ENCODE measurements around the gene LARGE1.
A peak's percentile ranks its signal among the peaks of the same experiment; 100 is the strongest.

The LARGE1 gene

DNA sequence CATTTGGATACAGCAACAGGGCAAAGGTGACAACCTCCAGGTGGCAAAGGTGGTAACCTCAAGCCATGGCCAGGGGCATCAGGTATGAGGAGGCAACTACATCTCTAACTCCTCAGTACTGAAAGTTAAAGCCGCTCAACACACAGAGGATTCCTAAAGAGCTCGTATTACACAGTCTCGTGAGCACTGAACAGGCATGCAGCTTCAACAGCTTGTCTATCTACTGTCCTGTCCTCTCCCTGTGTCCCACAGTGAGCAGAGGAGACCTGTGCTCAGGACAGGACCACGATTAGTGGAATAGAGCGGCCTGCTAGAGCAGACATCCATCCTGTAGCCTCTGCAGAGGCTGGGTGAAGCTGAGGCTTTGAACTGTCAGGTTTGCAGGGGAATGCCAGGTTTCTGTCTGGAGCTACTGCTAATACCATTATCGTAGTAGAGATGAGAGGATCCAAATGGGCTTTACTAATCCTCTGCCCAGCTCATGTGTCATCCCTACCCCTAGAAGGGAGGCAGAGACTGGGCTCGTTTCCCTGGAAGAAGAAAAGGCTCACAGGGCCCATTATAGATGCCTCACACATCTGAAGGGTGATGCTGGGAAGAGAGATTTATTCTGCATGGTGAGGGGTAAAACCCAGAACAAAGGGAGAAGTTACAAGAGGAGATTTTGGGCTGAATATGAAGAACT, 415.2 kb downstream of the LARGE1 start:
- POLR2A ChIA-PET: no interaction called here
- H3K9me3 ChIP-seq (ENCODE audit: control extremely low read depth in 1 of 5, control insufficient read depth in 4 of 5, insufficient read depth in 2 of 5, low read depth in 1 of 5, low read length in 4 of 5): no peaks in the 10 kb centered on the region
- H3K4me3 ChIP-seq (ENCODE audit: control insufficient read depth in 1 of 7, extremely low read depth in 1 of 7, insufficient read depth in 4 of 7, low read depth in 2 of 7, low read length in 6 of 7): no peak overlapping the region
- no peak overlapping the region for H3K27ac ChIP-seq (ENCODE audit: insufficient read depth in 1 of 2, low read depth in 1 of 2, low read length in 2 of 2, poor library complexity in 1 of 2, severe bottlenecking in 2 of 2)
- CTCF ChIA-PET: interaction anchor here (1.0 kb wide), 1 partner anchor 10 kb away, joined by 3 read pairs; no protein-coding TSS in a partner anchor
- no peaks in the 10 kb centered on the region for H3K4me1 ChIP-seq (ENCODE audit: control extremely low read depth in 1 of 4, control insufficient read depth in 4 of 4, insufficient read depth in 4 of 4, low read length in 3 of 4)
- DNase-seq: no peak
- no peaks in the 10 kb centered on the region for H3K27me3 ChIP-seq (replicated peaks in 2 of 5; ENCODE audit: control insufficient read depth in 4 of 5, insufficient read depth in 5 of 5, low read length in 4 of 5)
- 97% methylated on average over 6 of the region's 7 CpGs for WGBS (ENCODE audit: insufficient coverage)
- H3K36me3 ChIP-seq (ENCODE audit: control insufficient read depth in 4 of 4, insufficient read depth in 4 of 4, low read length in 3 of 4): no peaks in the 10 kb centered on the region

- ChIA-PET POLR2A (no interaction called here), CTCF (no interaction called here)
- WGBS (ENCODE audit: insufficient coverage): 100% methylated on average over 5 of the region's 5 CpGs
- H3K4me1 ChIP-seq (ENCODE audit: control extremely low read depth in 1 of 4, control insufficient read depth in 4 of 4, insufficient read depth in 4 of 4, low read length in 3 of 4): peaks cover 0 to 11% (median 3%) of the 10 kb centered on the region in 4 experiments
- no peak for DNase-seq
- H3K36me3 ChIP-seq (ENCODE audit: control insufficient read depth in 4 of 4, insufficient read depth in 4 of 4, low read length in 3 of 4): no peaks in the 10 kb centered on the region
- H3K27ac ChIP-seq (ENCODE audit: insufficient read depth in 1 of 2, low read depth in 1 of 2, low read length in 2 of 2, poor library complexity in 1 of 2, severe bottlenecking in 2 of 2): no peak overlapping the region
- no peak overlapping the region for H3K4me3 ChIP-seq (ENCODE audit: control insufficient read depth in 1 of 7, extremely low read depth in 1 of 7, insufficient read depth in 4 of 7, low read depth in 2 of 7, low read length in 6 of 7)
- no peaks in the 10 kb centered on the region for H3K9me3 ChIP-seq (ENCODE audit: control extremely low read depth in 1 of 5, control insufficient read depth in 4 of 5, insufficient read depth in 2 of 5, low read depth in 1 of 5, low read length in 4 of 5)
- H3K27me3 ChIP-seq (replicated peaks in 2 of 5; ENCODE audit: control insufficient read depth in 4 of 5, insufficient read depth in 5 of 5, low read length in 4 of 5): no peaks in the 10 kb centered on the region
Measured at GRCh38 chr22:33496112-33496511, 424.2 kb downstream of the LARGE1 start.

DNA sequence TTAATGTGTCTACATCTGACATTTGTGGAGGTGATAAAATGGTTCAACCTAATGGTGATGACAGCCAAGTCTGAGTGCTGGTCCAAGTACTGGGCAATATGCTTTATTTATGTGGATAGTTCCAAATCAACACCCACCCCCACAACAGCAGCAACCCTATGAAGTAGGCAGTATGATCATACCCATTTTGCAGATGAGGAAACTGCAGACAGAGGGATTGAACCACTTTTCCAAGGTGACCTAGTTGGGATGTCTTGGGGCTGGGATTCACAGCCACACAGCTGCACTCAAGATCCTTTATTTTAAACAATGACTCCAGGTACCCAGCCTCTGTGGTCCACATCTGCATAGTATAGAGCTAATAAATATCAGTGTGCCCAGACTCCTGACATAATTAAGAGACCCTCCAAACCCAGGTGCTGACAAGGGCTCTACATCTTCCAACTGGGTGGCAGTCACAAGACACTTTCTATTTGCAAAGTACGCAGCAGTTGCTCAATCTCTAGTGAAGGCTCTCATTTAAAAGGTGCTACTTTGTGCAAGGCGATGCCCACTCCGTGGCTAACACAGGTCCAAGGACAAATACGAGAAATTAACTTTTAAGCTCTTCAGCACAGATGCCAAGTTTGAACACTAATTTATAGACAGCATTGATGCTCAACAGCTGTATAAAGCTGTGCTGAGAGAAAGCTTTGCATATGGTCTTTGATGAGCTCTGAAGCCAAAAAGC, 426.6 kb downstream of the LARGE1 start:
- POLR2A ChIA-PET: no interaction called here
- Histone ChIP-seq H3K36me3 (ENCODE audit: control insufficient read depth in 4 of 4, insufficient read depth in 4 of 4, low read length in 3 of 4) (no peaks in the 10 kb centered on the region), H3K27ac (ENCODE audit: insufficient read depth in 1 of 2, low read depth in 1 of 2, low read length in 2 of 2, poor library complexity in 1 of 2, severe bottlenecking in 2 of 2) (no peak overlapping the region), H3K9me3 (ENCODE audit: control extremely low read depth in 1 of 5, control insufficient read depth in 4 of 5, insufficient read depth in 2 of 5, low read depth in 1 of 5, low read length in 4 of 5) (peaks cover 0 to 3% (median 0%) of the 10 kb centered on the region in 5 experiments), H3K4me3 (ENCODE audit: control insufficient read depth in 1 of 7, extremely low read depth in 1 of 7, insufficient read depth in 4 of 7, low read depth in 2 of 7, low read length in 6 of 7) (no peak overlapping the region), H3K27me3 (replicated peaks in 2 of 5; ENCODE audit: control insufficient read depth in 4 of 5, insufficient read depth in 5 of 5, low read length in 4 of 5) (no peaks in the 10 kb centered on the region), H3K4me1 (ENCODE audit: control extremely low read depth in 1 of 4, control insufficient read depth in 4 of 4, insufficient read depth in 4 of 4, low read length in 3 of 4) (peaks cover 0 to 11% (median 3%) of the 10 kb centered on the region in 4 experiments)
- CTCF ChIA-PET: interaction anchor here (1.0 kb wide), 1 partner anchor 26 kb away, joined by 3 read pairs; no protein-coding TSS in a partner anchor
- no peak for DNase-seq
- 91% methylated on average over 4 of the region's 4 CpGs for WGBS (ENCODE audit: insufficient coverage)

GRCh38 chr22:33492210-33492651, 428.0 kb downstream of the LARGE1 start:
- no peaks in the 10 kb centered on the region for H3K27me3 ChIP-seq (replicated peaks in 2 of 5; ENCODE audit: control insufficient read depth in 4 of 5, insufficient read depth in 5 of 5, low read length in 4 of 5)
- WGBS (ENCODE audit: insufficient coverage): 22% methylated on average over 4 of the region's 4 CpGs
- peak overlapping the region in 2 of 7 experiments; percentile 44 to 62 for H3K4me3 ChIP-seq (ENCODE audit: control insufficient read depth in 1 of 7, extremely low read depth in 1 of 7, insufficient read depth in 4 of 7, low read depth in 2 of 7, low read length in 6 of 7)
- H3K27ac ChIP-seq (ENCODE audit: insufficient read depth in 1 of 2, low read depth in 1 of 2, low read length in 2 of 2, poor library complexity in 1 of 2, severe bottlenecking in 2 of 2): peak overlapping the region in 1 of 2 experiments; percentile 19
- POLR2A ChIA-PET: no interaction called here
- CTCF ChIA-PET: no interaction called here
- H3K9me3 ChIP-seq (ENCODE audit: control extremely low read depth in 1 of 5, control insufficient read depth in 4 of 5, insufficient read depth in 2 of 5, low read depth in 1 of 5, low read length in 4 of 5): peaks cover 0 to 3% (median 0%) of the 10 kb centered on the region in 5 experiments
- peaks cover 0 to 11% (median 3%) of the 10 kb centered on the region in 4 experiments for H3K4me1 ChIP-seq (ENCODE audit: control extremely low read depth in 1 of 4, control insufficient read depth in 4 of 4, insufficient read depth in 4 of 4, low read length in 3 of 4)
- DNase-seq: peak; percentile 5 to 48 (median 33)
- no peaks in the 10 kb centered on the region for H3K36me3 ChIP-seq (ENCODE audit: control insufficient read depth in 4 of 4, insufficient read depth in 4 of 4, low read length in 3 of 4)

- no peak overlapping the region for H3K27ac ChIP-seq (ENCODE audit: insufficient read depth in 1 of 2, low read depth in 1 of 2, low read length in 2 of 2, poor library complexity in 1 of 2, severe bottlenecking in 2 of 2)
- H3K4me3 ChIP-seq (ENCODE audit: control insufficient read depth in 1 of 7, extremely low read depth in 1 of 7, insufficient read depth in 4 of 7, low read depth in 2 of 7, low read length in 6 of 7): no peak overlapping the region
- peaks cover 0 to 3% (median 1%) of the 10 kb centered on the region in 4 experiments for H3K4me1 ChIP-seq (ENCODE audit: control extremely low read depth in 1 of 4, control insufficient read depth in 4 of 4, insufficient read depth in 4 of 4, low read length in 3 of 4)
- 98% methylated on average over 6 of the region's 6 CpGs for WGBS (ENCODE audit: insufficient coverage)
- DNase-seq: no peak
- no peaks in the 10 kb centered on the region for H3K27me3 ChIP-seq (replicated peaks in 2 of 5; ENCODE audit: control insufficient read depth in 4 of 5, insufficient read depth in 5 of 5, low read length in 4 of 5)
- ChIA-PET CTCF (no interaction called here), POLR2A (no interaction called here)
- H3K36me3 ChIP-seq (ENCODE audit: control insufficient read depth in 4 of 4, insufficient read depth in 4 of 4, low read length in 3 of 4): no peaks in the 10 kb centered on the region
- H3K9me3 ChIP-seq (ENCODE audit: control extremely low read depth in 1 of 5, control insufficient read depth in 4 of 5, insufficient read depth in 2 of 5, low read depth in 1 of 5, low read length in 4 of 5): peaks cover 0 to 3% (median 0%) of the 10 kb centered on the region in 5 experiments
Measured at GRCh38 chr22:33487041-33487716, 433.1 kb downstream of the LARGE1 start.

DNA sequence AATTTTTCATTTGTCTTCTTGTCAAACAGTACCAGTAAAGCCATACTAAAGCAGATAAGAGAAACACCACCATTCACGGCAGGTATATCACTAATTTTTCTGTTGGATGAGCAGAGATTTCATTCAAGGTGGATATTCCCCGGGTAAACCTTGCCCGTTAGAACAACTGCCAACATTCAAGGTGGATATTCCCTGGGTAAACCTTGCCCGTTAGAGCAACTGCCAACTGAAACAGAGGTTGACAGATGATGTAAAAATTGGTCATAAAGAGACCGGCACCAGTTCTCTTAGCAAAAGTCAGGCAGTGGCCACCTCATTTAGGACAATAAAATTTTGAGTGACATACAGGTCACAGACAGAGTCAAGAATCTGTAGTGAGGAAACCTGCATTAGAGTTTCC, 438.7 kb downstream of the LARGE1 start:
- Histone ChIP-seq H3K36me3 (ENCODE audit: control insufficient read depth in 4 of 4, insufficient read depth in 4 of 4, low read length in 3 of 4) (no peaks in the 10 kb centered on the region), H3K4me3 (ENCODE audit: control insufficient read depth in 1 of 7, extremely low read depth in 1 of 7, insufficient read depth in 4 of 7, low read depth in 2 of 7, low read length in 6 of 7) (no peak overlapping the region), H3K27ac (ENCODE audit: insufficient read depth in 1 of 2, low read depth in 1 of 2, low read length in 2 of 2, poor library complexity in 1 of 2, severe bottlenecking in 2 of 2) (no peak overlapping the region), H3K9me3 (ENCODE audit: control extremely low read depth in 1 of 5, control insufficient read depth in 4 of 5, insufficient read depth in 2 of 5, low read depth in 1 of 5, low read length in 4 of 5) (peaks cover 0 to 1% (median 0%) of the 10 kb centered on the region in 5 experiments), H3K27me3 (replicated peaks in 2 of 5; ENCODE audit: control insufficient read depth in 4 of 5, insufficient read depth in 5 of 5, low read length in 4 of 5) (no peaks in the 10 kb centered on the region), H3K4me1 (ENCODE audit: control extremely low read depth in 1 of 4, control insufficient read depth in 4 of 4, insufficient read depth in 4 of 4, low read length in 3 of 4) (no peaks in the 10 kb centered on the region)
- ChIA-PET POLR2A (no interaction called here), CTCF (no interaction called here)
- no peak for DNase-seq
- WGBS (ENCODE audit: insufficient coverage): 100% methylated on average over 4 of the region's 5 CpGs
